ENCODE results near the gene OXSR1.

Gene OXSR1

GRCh38 chr3:38128303-38128655 lies 37.1 kb upstream of the OXSR1 start:
- DNase-seq, result peak; percentile 4

DNA sequence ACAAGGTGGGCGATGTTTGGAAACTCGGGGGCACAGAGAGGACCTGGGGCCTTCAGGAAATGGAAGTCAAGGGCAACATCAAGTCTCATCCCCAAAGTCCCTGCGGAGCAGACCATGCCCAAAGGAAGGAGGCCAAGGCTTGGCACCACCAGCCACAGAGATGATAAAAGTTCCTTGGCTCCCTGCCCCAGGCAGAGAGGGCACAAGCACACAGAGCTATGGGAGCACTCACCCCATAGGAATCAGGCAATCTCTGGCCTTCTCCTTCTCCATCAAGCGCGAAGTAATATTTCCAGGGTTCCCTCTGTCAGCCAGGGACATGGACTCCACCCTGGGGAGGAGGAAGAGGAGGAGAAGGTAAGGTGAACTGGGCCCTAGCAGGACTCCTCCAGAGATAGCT lies 36.3 kb upstream of the OXSR1 start:
- DNase-seq, result peak; percentile 38

GRCh38 chr3:38130631-38131065 lies 34.7 kb upstream of the OXSR1 start:
- DNase-seq, result peak; percentile 51

- DNase-seq, result peak; percentile 69
These were observed 33.5 kb upstream of the OXSR1 start for GRCh38 chr3:38131621-38132369.

- DNase-seq, result no peak
These were observed 32.2 kb upstream of the OXSR1 start for GRCh38 chr3:38133209-38133556.

DNA sequence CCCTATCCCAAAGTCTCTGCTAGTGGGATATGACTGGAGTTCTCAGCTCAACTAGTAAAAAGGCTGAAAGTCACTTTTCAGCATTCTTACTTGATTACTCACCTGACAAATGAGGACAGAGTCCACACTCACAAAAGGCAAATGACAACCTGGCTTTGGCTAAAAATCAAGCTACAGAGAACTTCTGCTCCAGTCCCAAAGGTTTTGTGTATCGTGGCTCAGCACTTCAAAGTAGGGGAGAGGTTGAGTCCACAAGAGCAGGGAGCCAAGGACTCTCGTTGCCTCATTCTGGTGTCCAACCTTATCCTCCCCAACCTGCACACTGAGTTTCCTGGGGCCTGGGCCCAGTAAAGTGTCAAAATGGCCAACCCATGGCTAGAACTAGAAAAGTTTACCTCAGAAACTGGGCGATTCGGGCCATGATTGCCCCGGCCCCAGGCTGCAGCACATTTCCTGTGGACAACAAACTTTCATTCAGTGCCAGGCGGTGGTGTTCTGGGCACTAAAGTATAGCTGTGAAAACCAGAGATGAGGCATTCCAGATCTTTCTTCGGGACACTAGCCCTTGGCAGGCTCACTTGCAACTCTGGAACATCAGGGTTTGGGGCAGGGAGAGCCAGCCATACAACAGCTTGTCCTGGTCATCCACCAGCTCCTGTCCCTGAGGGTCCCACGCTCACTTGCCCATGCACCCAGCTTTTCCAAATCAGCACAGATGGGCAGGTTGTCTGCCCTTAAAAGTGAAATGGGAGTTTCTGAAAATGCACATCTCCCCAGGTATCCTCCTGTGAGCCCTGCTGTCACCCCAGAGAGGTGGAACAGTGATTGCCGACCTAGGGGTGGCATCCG lies 31.6 kb upstream of the OXSR1 start:
- peak; percentile 49 for DNase-seq

- peak; percentile 27 for DNase-seq
These were observed 30.7 kb upstream of the OXSR1 start for GRCh38 chr3:38134517-38135143.

DNA sequence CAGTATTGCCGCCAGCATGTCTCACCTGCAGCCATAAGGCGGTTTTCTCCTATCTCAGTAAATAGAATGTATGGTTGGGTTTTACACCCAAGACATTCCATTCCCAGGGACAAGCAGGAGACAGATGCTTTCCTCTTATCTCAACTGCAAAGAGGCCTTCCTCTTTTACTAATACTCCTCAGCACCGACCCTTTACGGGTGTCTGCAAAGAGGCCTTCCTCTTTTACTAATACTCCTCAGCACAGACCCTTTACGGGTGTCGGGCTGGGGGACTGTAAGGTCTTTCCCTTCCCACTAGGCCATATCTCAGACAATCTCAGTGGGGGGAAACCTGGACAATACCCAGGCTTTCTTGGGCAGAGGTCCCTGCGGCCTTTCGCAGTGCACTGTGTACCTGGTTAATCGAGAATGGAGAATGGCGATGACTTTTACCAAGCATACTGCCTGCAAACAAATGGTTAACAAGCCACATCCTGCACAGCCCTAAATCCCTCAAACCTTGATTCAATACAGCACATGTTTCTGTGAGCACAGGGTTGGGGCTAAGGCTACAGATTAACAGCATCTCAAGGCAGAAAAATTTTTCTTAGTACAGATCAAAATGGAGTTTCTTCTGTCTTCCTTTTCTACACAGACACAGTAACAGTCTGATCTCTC lies 29.6 kb upstream of the OXSR1 start:
- peak; percentile 63 for DNase-seq

- peak; percentile 68 for DNase-seq
These were observed 29.0 kb upstream of the OXSR1 start for GRCh38 chr3:38136393-38136776.

DNA sequence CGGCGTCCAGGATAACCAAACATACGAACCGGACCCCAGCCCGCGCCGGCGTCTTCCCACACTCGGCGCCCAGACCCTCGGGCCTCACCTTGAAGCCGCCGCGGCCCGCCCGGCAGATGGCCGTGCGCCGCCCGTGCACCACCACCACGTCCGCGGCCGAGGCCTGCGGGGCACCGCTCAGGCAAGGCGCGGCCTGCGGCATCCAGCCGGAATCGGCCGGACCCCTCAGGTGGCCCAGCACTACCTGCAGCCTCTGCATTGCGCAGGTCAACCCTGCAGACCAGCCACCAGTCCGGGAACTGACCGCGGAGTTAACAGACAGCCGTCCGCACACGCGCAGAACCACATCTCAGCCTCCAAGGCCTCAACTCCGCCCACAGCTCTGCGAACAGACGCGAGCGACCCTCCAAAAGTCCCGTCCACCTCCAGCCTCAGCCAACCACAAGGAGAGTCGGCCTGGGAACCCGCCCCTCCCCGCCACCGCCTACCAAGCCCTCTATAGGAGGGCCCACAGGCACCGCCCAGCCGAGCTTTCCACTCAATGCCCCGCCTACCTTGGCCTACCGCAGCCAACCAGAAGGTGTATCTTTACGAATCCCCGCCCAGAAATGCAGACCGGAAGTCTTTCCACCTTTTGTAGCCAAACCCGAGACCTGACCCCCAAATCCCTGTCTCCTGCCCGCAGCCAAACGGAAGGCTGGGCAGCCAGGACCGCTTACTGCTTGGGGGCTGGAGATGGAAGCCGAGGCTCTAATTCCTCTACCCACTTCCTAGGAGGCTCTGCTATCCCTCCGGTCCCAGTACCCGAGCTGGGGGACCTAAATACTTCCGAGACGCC lies 28.3 kb upstream of the OXSR1 start, which contains the start of gene ACAA1:
TSS of gene ACAA1 (minus strand) at position 351 of the 838 bp plus-strand sequence. CDS start at position 259, 92 bp downstream.
- DNase-seq, result peak; percentile 99

GRCh38 chr3:38137615-38138348 lies 27.6 kb upstream of the OXSR1 start:
- DNase-seq, result peak; percentile 72

- peak; percentile 94 for DNase-seq
These were observed 26.8 kb upstream of the OXSR1 start, which contains the start of gene MYD88 for GRCh38 chr3:38138349-38139190. Gene MYD88, plus strand, starts transcription at chr3:38138661. Its CDS starts 40 bp downstream, at chr3:38138701.

DNA sequence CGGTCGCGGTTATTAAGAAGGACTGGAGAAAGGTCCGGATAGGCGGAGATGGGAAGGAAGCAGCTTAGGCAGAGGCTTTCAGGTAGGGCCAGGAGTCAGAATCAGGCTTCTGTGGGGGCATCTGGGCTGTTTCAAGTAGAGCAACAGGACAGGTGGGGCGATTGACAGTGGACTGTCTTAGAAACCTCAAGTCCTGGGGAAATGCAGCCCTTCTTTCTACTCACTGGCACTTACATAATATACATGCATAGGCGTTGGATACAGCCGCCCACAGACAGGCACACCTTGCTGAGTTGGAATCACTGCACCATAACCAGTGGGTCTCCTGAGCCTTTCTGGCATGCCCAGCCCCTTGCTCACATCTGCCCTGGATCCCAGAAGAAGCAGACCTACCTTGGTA lies 26.1 kb upstream of the OXSR1 start:
- DNase-seq, result no peak

GRCh38 chr3:38139652-38140051 lies 25.7 kb upstream of the OXSR1 start:
- DNase-seq, result peak; percentile 50

DNA sequence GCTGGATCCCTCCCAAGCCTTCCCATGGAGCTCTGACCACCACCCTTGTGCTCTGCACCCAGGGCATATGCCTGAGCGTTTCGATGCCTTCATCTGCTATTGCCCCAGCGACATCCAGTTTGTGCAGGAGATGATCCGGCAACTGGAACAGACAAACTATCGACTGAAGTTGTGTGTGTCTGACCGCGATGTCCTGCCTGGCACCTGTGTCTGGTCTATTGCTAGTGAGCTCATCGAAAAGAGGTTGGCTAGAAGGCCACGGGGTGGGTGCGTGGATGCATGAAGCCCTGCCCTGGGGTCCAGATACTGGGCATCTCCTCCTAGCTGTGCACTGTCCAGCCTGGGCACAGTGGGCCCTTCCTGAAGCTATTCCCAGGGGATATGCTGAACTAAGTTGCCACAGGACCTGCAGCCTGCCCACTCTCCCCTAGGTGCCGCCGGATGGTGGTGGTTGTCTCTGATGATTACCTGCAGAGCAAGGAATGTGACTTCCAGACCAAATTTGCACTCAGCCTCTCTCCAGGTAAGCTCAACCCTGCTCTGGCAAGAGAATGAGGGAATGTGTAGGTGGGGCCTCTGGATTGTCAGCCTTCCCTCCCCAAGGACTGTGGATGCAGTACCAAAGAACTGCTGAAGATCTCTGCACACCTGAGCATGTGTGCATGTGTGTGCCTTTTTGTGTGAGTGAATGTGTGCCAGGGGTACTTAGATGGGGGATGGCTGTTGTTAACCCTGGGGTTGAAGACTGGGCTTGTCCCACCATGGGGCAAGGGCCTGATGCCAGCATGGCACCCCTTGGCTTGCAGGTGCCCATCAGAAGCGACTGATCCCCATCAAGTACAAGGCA lies 24.8 kb upstream of the OXSR1 start:
- peak; percentile 55 for DNase-seq

GRCh38 chr3:38141173-38141951 lies 24.0 kb upstream of the OXSR1 start:
- DNase-seq, result peak; percentile 38

- DNase-seq, result no peak
These were observed 23.4 kb upstream of the OXSR1 start for GRCh38 chr3:38141952-38142273.

DNA sequence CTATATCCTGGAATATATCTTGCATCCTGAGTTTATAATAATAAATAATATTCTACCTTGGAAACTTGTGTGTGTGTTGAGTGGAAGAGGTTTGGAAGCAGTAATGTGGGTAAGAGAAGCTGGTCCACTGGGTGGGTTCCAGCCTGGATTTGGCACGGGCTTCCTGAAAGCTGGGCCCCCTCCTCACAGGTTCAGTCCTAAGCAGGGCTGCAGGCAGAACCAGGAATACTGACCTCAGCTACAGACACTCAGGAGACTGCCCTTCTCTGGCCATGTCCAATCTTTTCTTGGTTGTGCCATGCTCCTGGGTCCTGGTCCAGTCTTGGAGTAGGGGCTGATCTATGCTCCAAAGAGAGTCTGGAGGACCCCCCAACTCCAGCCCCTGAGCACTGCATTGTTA lies 22.4 kb upstream of the OXSR1 start:
- DNase-seq, result peak; percentile 25

DNA sequence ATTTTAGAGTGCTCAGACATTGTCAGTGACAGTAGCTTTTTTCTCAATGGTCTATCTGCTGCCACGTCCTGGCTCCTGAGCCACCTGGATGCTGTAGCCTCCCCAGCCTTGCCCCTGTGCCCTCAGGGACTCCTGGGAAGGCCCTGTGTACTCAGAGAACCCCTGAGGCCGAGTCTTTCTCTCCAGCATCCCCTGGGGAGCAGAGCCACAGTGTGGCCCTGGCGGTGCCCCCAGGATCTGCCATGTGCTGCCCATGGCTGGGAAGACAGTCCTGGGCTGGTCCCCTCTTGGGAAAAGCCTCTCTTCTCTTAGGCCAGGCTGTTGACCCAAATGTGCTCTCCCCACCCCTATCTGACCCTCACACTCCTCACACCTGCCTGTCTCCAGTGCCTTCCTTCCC lies 21.8 kb upstream of the OXSR1 start:
- DNase-seq, result peak; percentile 28

Measured in activated effector memory CD4-positive, alpha-beta T cell treated with anti-CD3 and anti-CD28 coated beads, Interleukin-2, amount 50 U/mL, for 16 hours (primary cell).